HG03565 (cell line): ENCODE data around the gene ANLN.

Experiments used
- ATAC-seq: cut with Tn5 transposase; IDR thresholded peaks from one replicate; pipeline ENCODE4 v1.9.1; 2021; ENCODE audit warnings: mild to moderate bottlenecking, moderate library complexity; ENCODE audit not compliant: unreplicated experiment

Gene ANLN

DNA sequence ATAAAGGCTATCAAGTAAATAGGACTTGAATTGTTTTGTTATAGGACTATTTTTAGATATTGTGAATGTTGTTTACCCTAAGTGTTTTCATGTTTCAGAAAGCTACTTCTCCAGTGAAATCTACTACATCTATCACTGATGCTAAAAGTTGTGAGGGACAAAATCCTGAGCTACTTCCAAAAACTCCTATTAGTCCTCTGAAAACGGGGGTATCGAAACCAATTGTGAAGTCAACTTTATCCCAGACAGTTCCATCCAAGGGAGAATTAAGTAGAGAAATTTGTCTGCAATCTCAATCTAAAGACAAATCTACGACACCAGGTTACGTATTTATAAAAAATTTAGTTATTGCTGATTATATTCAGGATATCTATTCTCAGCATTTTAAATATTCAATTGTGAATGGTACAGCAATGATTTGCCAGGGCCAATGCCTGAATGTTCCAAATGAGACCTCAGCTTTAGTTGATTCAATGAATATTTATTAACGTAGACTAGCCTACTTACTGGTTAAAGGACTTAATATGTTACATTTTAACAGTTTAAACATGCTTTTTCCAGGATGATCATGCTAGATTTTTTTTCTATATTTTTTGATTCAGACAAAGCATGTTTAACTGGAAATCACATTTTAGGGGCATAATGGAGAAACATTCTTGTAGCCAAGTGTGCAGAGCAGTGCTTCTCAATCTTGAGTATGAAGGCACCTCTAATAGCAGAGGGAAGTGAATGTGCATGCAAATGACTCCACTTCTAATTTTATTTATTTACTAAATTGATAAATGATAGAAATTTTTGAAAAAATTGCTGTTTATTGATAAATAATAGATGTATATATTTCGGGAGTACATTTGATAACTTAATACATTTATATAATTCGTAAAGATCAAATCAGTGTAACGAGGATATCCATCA lies 18.2 kb downstream of the ANLN start:
- ATAC-seq = no peak

DNA sequence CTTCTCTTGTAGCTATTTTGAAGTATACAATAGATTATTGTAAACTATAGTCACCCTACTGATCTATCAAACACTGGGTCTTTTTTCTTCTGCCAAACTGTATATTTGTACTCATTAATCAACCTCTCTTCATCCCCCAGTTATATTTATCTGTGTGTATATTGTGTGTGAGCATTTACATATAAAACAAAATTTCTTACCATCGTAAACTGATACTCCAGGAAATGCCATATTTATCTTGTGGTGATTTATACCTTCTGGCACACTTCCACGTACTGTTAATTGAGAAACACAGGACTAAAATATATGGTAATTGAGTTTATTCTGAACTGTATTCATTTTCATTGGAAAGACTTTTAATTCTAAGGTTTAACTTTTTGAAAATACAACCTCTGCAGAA lies 18.9 kb downstream of the ANLN start:
- ATAC-seq = no peak

DNA sequence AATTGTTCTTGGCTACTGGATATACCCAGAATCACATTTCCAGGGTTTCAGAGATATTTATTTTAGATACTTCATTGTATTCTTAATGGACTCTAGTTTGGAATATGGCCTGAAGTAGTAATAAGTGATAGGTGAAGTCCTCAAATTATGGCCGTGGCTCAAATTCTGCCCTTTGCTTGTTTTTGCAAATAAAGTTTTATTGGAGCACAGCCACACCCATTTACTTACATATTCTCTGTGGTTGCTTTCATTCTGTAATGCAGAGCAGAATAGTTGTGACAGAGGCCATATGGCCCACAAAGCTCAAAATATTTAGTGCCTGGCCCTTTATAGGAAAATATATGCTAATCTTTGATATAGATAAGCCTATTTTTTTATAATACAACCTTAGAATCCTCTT lies 19.5 kb downstream of the ANLN start:
- ATAC-seq = no peak

DNA sequence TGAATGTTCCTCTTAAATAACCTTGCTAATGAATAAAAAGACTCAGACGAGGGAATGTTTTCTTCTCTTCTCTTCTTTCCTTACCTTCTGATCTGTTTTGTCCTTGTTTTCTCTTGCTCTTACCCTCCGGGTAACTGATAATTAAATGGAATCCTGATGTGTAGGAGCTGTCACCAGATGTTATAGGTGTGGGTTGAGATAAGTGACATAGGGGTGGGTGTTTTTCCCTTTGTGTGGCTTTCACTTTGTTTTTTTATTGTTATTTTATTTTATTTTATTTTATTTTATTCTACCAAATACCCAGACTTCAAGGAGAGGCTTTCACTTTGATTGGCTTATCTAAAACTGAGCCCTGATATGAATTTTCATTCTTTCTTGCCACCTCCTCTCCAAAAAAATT lies 25.5 kb downstream of the ANLN start:
- ATAC-seq = no peak

DNA sequence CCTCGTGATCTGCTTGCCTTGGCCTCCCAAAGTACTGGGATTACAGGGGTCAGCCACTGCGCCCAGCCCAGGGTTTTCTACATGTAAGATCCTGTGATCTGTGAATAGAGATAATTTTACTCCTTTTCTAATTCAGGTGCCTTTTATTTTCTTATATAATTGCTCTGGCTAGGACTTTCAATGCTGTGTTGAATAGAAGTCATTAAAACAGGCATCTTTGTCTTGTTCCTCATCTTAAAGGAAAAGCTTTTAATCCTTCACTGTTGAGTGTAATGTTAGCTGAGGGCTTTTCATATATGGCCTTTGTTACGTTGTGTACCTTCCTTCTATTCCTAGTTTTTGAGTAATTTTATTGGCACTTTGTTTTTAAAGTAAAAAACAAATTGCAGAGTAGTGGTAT lies 26.6 kb downstream of the ANLN start:
- ATAC-seq = no peak

DNA sequence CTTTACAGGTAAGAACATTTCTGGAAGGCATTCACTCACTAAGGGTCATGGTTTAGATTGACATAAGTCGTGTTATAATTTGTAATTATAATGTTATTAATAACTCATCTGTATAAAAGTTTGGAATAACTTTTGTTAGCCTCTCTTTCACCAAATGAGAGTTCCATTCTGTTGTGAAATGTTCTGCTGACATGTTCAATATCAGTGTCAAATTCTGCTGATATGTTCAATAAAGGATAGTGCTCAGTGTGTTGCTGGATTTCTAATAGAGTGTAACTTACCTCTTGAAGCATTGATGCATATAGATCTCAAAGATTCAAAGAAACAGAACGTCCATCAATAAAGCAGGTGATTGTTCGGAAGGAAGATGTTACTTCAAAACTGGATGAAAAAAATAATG lies 30.6 kb downstream of the ANLN start:
- no peak for ATAC-seq

DNA sequence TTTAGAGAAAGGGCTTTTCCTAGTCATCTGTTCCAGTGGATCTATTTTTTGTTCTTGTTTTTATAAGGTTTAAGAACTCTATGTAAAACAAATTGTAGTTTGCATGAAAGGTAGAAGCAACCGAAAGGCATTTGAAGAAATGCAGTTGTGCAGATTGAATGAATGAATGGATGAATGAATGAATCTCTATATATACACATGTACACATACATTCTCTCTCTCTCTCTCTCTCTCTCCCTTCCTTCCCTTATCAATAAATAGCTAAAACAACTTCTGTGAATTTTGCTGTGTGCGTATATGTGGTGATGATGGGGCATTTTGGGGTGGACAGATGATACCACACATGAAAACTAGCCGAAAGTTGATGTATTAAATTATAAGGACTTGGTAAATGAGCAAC lies 32.4 kb downstream of the ANLN start:
- ATAC-seq = no peak

DNA sequence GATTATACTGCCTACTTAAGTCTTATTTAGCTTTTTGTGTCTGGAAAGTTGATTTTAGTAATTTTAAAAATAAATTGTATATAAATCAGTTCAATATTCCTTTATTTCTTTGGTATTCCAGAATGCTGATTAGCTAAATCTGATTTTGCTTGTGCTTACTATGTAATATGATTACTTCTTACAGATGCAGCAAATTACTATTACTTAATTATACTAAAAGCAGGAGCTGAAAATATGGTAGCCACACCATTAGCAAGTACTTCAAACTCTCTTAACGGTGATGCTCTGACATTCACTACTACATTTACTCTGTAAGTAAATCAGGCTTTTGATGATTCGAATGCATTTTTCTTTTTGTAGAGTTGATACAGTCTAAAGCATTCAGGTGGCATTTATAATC lies 34.0 kb downstream of the ANLN start:
- ATAC-seq = no peak

DNA sequence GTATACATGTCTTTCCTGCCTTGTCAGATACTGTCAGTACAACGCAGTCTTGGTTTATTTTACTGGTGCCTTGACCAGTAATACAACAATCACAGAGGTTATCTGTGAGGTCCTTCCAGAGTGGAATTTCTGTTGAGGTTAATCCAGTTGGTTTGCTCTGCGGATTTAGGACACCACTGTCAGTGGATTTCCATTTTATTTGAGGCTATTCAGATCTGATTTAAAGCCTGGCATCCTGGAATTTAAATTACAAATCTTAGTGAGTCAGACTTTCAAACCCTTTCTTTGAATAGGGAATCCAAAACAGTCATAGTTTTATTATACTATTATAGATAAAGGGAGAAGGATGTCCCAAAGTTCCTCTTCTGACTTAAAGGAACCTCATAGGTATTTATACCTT lies 40.5 kb downstream of the ANLN start:
- no peak for ATAC-seq

DNA sequence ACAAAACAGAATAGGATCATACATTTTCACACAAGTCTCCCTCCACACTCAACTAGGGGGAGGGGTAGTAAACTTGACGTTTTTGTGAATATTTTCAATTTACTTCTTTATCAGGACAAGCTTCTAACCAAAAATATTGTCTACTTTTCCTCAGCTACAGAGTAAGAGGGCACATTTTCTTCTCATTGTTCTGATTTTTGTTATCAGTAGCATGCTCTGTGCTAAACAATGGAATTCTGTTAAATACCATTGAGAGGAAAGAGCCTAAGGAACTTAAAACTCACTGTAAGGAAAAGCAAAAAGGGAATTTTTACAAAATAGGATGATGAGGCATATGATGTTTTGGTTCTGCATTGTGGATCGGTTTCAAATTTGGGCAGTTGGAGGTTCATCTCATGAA lies 41.2 kb downstream of the ANLN start:
- ATAC-seq = no peak

DNA sequence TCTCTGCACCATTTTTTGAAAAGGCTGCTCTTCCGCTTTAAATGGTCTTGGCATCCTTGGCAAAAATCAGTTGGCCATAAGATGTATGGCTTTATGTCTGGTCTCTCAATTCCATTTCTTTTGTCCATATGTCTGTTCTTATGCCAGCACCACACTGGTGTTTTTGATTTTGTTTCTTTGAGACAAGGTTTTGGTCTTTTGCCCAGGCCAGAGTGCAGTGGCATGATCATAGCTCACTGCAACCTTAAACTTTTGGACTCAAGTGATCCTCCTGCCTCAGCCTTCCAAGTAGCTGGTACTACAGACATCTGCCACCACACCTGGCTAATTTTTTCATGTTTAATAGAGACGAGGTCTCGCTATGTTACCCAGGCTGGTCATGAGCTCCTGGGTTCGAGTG lies 48.5 kb downstream of the ANLN start:
- no peak for ATAC-seq

DNA sequence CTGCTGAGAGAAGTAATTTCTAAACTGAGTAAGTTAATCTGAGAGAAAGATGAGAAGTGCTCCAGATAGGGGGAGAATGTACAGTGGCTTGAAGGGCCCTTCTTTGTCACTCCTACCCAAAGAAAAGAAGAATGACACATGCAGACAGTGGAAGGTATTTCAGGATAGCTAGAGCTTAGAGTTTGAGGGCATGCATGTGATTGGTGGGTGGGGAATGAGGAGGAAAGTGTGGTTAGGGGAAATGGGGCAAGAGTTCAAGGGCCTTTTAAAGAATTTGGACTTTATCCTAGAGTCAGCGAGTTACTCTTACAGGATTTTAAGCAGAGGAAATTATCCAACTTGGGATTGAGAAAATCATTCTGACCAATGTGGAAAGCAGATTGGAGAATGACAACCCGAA lies 50.0 kb downstream of the ANLN start:
- no peak for ATAC-seq

DNA sequence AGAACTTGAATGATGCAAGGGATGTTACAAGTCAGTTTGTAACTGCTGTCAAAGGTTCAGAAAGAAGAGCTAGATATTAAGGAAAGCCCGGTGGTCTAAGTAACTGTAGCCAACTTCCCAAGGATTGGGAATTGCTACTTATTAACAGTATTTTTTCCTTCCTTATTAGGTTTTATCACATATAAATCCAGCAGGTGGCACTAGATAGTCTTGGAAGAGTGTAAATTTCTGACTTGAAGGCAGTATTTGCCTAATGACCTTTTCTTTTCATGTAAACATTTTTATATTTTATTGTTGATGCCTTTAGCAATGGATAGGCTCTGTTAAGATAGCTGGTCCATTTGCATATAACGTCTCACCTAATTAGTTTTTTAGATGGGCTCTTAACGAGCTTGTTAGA lies 51.2 kb downstream of the ANLN start:
- no peak for ATAC-seq

DNA sequence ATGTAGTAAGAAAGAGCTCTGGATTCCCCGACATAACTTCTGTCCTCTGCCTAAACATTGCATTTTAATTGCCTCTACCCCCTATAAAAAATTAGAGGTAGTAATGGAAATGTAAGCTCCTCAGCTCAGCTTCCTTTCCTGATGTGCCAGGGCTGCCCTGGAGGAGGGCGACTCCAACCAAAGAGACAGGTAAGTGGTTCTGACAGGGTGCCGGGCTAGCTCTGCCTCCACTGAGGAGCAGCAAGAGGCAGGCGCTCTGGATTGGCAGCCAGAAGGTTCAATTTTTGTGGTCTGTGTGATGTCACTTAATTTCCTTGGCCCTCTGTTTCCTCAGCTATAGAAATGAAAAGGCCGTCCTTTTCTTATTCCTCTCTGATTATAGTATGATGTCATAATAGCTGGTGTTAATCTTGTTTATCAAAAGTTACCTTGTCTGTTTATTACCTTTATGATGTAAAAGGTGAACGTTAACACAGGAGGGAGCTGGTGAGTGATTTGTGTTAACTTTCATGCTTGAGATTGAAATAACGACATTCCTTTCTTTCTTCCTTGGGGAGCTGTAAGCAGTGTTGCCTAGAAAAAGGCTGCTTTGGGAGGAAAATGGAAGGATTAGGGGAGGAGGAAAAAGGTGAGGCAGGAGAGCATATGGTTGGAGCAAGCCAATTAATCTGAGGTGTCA lies 51.8 kb downstream of the ANLN start:
- no peak for ATAC-seq

DNA sequence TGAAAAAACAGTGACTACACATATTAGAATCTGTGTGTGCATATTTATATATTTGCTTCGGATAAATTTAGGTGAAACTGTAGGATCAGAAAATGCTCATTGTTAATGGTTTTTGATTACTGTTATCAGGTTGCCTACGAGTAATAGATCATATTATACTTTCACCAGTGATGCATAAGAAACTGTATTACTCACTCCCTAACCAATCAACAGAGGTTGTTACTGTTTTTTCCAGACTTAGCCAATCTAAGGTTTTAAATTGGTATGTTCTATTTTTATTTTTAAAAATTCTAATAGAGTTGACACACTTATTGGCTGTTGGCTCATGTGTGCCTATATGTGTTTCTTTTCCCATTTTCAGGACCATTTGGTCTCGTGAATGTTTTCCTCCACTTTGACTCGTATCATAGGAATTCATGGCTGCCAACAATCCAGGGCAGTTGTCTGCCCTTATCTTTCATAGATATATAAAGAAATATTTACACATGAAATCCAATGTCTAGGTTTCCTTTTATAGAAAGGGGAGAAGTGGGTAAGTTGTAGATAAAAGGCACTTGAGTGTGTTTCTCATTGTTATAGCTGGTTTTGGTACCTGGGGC lies 59.2 kb downstream of the ANLN start:
- ATAC-seq = no peak

DNA sequence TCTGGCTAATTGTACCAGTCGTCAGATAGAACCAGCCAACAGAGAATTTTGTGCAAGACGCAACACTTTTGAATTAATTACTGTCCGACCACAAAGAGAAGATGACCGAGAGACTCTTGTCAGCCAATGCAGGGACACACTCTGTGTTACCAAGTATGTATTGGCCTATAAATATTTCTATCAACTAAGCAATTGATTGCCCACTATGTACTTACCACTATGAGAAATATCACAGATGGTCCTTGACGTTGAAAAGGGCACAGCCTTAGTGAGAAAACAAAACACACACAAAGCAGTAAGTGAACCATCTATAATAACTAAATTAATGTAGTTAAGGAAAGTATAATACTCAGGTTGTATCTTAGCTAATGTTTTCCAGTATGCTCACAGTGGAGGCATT lies 60.0 kb downstream of the ANLN start:
- ATAC-seq = no peak

DNA sequence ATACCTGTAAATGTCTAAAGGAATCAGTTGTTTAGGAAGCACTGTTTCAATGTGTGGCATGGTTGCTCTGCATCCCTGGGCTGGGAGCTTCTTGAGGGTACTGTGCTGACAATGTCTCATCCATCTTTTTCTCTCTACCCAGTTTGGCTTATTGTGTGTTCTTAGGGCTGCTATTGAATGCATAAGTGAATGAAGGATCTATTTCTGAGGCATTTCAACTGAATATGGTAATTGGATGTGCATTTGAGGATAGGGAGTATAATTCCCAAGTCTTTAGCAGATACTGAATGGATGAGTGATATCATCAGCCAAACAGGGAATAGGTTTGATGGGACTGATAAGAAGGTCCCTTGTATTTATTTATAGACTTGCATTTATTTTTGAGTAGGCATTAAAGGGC lies 64.1 kb downstream of the ANLN start:
- no peak for ATAC-seq

DNA sequence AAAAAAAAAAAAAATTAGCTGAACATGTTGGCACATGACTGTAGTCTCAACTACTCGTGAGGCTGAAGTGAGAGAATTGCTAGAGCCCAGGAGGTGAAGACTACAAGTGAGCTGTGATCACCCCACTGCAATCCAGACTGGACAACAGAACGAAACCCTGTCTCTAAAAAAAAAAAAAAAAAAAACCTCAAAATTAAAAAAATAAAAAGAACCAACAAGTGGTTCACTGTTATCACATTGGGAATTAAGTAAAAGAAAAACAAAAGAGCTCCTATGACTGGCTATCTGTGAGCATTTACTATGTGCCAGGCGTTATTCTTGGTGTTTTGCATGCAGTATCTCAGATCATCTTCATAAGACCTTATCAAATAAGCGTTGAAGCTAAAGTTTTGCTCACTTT lies 66.0 kb downstream of the ANLN start:
- no peak for ATAC-seq

DNA sequence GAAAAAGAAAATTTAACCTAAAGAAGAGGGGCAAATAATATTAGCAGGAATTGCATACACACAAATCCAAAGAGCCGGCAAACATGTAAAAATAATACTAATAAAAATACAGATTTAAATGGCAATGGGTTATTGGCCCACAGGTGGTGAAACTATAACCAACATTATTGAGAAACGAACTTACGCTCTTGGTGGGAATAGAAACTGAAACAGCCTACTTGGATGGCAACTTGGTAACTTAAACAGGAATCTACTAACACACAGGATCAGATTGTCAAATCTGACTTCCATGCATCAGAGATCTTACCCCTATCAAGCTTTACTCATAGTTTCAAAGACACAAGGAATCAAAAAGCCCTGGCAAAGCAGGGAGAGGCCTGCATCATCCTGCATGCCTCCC lies 66.5 kb downstream of the ANLN start:
- no peak for ATAC-seq

DNA sequence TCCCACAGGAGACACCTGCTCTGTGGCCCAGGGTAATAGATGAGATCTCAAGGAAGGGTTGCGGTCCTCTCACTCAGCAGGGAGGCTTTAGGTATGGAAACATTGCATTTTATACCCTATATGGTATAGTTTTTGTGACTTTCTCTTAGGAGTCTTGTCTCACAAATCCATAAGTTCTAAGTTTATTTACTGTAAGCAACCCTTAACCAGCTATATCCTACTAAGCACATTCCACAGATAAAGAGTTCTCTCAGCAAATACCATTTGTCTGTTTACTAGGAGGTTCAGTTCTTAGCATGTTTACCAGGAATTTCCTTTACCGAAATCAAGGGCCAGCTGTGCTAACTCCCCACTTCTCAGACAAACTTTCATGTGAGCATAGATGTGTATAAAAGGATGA lies 66.9 kb downstream of the ANLN start:
- no peak for ATAC-seq

DNA sequence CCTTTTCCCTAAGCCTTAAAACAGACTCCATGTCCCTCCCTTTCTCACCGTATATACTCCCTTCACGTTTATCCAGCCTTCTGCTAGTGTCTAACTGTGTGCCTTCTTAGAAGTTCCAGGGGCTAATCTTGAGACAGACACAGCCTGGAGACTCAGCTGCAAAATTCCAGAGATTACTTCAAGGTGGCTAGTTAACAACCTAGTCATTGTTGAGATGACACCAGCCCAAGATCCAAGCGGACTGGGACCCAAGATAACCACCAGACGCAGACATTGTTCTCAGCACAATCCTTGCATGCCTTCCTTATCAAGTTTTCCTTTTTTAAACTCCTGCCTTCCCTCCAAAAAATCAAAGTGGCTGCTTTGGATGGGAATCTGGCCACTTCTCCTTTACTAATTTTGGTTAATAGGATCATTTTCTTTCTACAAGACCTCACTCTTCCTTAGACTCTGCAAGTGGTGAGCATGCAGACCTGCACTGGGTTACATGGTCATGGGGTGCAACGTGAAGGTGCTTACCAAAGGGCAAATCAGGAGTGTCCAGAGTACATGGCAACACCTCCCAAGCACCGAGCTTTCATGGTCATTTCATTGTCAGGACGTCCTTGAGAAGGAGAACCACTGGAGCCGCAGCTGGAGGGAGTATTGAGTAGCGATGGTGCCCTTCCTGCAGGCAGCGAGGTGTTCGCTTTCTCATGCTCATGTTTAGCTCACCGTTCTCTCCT lies 69.7 kb downstream of the ANLN start:
- ATAC-seq = no peak
